ENCODE data around the gene HTN1.
"Not testable (repeated sequence)": the region's sequence is repeated elsewhere in the genome, so short reads cannot be mapped to it uniquely, and the experiment has no call there.

GRCh38 chr4:70050138-70050537 lies at the start of gene HTN1:
- TF ChIP-seq CREB1 (IDR thresholded peaks at IDR 0.05; ENCODE audit: low read depth); USF1 (IDR thresholded peaks at IDR 0.05); EP300 (IDR thresholded peaks at IDR 0.05; ENCODE audit: borderline replicate concordance); CEBPB (IDR thresholded peaks at IDR 0.05); TAF1 (IDR thresholded peaks at IDR 0.05; ENCODE audit: low read depth); YY1 (IDR thresholded peaks at IDR 0.05; ENCODE audit: low read depth); RAD21 (IDR thresholded peaks at IDR 0.05; ENCODE audit: low read depth); MAX (IDR thresholded peaks at IDR 0.05); TEAD4 (IDR thresholded peaks at IDR 0.05); REST (IDR thresholded peaks at IDR 0.05; ENCODE audit: low read depth): not testable (repeated sequence)
